GM12891 (cell line): ENCODE results near the gene PCSK5.

Experiments
- PAX5 ChIP-seq: IDR thresholded peaks from 2 replicates; pipeline ENCODE4 v1.6.1; 2011; ENCODE audit warnings: low read length, moderate library complexity, mild to moderate bottlenecking; ENCODE audit not compliant: insufficient read depth, severe bottlenecking
- POLR2A ChIP-seq: IDR thresholded peaks from 2 replicates; pipeline ENCODE4 v1.6.1; 2011; ENCODE audit warnings: low read depth, low read length, control low read depth
- POLR2AphosphoS5 ChIP-seq: IDR thresholded peaks from 2 replicates; pipeline ENCODE4 v1.6.1; 2011; ENCODE audit warnings: low read depth, low read length, control low read depth
- POU2F2 ChIP-seq: IDR thresholded peaks from 2 replicates; pipeline ENCODE4 v1.6.1; 2011; ENCODE audit warnings: low read depth, mild to moderate bottlenecking, control low read depth, low read length, moderate library complexity
- SPI1 ChIP-seq: IDR thresholded peaks from 2 replicates; pipeline ENCODE4 v1.6.1; 2011; ENCODE audit warnings: low read depth, low read length, control low read depth
- TAF1 ChIP-seq: IDR thresholded peaks from 2 replicates; pipeline ENCODE4 v1.6.1; 2011; ENCODE audit warnings: low read depth, low read length, control low read depth

GRCh38 chr9:75990576-75991304 lies 100.3 kb downstream of the PCSK5 start:
- TF ChIP-seq POLR2A (no peak), POLR2AphosphoS5 (no peak), SPI1 (no peak), TAF1 (no peak), PAX5 (no peak), POU2F2 (no peak)
